NCI-H774 (cell line): Measurements from ENCODE around the gene MTFR1L.
A peak's percentile ranks its signal among the peaks of the same experiment; 100 is the strongest.

Experiments used
- DNase-seq: peaks from one replicate; lab custom pipeline; 2025; lab: John Stamatoyannopoulos, UW

Gene MTFR1L

DNA sequence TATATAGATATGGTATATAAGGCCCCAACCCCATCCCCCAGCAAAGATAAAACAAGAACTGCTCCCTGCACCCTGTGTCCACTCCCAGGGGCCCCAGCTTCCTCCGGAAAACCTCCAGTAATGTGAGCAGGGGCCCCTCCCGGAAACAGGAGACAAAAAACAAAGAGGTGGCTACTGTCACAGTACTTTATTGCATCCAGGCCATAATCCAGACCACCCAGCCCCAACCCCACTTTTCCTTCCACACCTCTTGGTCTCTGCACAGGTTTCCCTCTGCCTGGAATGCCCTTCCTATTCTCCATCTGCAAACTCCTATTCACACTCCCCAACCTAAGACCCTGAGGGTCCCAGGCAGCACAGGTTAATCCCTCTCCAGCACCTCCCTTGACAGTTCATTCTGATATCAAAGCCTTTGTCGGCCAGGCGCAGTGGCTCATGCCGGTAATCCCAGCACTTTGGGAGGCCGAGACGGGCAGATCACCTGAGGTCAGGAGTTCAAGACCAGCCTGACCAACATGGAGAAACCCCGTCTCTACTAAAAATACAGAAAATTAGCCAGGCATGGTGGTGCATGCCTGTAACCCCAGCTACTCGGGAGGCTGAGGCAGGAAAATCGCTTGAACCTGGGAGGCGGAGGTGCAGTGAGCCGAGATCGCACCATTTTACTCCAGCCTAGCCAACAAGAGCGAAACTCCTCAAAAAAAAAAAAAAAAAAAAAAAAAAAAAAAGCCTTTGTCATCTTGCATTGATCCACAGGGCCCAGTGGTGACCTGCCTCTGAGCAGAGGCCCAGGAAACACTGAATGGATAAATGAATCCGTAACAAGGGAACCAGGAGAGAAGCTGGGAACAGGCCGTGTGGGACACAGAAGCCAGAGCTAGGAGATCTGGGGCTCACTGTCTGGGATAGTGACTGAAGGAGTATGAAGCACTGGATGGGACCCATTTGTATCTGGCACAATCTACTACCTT lies 41.8 kb downstream of the MTFR1L start:
- DNase-seq = no peak

DNA sequence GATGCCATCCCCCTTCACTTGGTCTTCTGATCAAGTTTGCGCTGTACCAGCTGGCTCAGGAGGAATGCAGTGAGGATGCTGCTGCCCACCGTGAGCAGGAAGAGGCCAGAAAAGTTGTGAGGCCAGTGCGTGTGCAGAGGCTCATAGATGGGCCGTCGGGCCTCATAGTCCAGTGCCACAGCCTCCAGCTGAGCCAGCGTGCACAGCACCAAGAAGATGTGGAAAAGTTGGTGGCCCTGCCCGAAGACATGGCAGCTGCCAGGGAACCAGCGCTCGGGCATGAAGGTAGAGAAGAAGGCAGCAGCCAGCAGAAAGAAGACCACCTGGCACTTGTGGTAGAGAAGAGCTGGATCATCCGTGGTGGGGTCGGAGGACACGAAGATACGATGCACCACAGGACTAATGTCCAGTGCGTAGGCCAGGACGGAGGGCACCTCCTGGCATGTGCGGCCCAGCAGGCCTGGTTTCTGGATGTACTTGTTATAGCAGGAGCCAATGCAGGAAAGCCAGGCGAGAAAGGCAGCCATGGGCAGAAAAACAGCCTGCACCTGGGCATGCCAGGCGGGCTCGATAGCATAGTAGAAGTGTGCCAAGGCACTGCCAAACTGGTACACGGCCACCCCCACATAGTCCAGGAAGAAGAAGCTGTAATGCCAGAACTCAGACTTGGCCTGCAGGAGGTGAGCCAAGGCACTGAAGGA lies 43.2 kb downstream of the MTFR1L start:
- DNase-seq = no peak

DNA sequence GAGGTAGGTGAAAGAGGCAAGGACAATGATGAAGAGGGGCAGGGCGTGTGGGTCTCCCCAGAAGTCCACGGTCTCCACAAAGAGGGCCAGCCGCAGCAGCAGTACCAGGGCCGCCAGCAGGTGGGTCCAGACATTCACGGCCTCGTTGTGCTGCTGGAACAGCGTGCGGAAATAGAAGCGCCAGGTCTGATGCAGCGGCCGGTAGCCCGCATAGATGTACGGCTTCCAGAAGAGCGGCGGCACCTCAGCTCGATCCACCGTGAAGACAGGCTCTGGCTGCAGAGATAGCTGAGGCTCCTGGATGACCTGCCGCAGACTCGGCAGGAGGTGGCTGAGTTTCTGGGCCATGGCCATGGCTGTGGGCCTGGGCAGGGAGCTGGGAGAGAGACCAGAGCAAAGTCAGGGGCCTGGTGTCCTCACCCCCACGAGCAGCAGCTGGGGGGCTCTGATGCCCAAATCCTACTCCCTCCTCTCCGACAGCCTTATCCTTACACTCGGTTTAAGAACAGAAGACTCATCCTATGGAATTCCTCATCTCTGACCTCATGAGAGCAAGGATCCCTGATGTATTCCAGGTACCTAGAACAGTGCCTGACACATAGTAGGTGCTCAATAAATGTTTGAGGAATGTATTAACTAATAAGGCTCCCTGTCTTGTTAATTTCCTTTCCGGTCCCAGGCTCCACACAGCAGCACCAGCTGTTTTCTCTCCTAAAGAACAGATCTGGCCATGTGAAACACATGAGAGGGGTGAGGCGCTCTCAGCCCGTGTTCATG lies 43.9 kb downstream of the MTFR1L start:
- no peak for DNase-seq

DNA sequence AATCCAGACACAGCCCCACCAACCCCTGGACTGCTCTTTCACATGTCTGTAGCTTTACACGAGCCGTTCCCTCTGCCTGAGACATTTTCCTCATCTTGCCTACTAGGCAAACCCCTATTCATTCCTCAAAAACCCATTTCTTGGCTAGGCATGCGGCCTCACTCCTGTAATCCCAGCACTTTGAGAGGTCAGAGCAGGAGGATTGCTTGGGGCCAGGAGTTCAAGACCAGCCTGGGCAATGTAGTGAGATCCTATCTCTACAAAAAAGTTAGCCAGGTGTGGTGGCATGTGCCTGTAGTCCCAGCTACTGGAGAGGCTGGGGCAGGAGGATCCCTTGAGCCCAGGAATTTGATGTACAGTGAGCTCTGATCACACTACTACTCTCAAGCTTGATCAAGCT lies 44.7 kb downstream of the MTFR1L start:
- DNase-seq = no peak

DNA sequence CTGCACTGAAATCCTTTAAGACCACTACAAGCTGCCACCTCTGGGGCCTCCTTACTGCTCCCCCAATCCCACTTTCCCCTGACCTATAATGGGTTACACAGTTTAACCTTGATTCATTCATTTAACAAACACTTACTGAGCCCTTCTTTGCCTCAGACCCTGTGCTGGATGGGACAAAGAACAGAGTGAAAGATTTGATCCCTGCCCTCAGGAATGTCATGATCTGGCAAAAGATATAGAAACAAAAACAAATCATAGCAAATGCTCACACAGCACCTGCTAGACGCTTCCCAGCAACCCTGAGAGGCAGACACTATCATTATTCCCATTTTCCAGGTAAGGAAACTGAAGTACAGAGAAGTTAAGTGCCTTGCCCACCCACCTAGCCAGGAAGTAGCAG lies 46.5 kb downstream of the MTFR1L start:
- no peak for DNase-seq

DNA sequence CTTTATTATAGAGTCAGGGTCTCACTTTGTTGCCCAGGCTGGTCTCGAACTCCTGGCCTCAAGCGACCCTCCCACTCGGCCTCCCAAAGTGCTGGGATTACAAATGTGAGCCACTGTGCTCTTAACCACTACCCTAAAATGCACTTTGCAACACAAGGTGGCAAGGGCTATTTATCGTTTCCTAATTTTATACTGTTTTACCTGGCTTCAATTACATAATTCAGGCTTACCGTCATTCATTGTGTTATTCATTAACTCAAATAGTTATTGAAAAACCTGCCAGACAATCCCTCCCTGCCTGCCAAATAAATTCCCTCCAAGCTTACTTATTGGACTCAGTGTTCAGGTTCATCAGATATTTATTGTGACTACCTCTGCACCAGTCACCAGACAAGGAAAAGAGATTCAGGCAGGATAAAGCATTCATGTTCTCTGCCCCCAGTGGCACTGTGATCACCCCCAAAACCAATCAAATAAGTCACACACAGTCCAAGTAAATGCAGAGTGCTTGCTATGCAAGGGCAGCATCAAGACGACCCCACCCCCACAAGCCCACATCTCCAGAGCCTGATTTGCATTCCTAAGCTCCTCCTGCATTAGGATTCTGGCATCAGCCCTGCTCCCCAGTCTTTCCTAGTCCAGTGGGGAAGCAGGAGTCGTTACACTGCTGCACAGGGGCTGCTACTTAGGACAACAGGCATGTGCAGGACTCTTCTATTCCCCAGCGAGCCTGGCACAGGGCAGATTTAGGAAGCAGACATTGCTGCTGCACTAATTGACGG lies 47.6 kb downstream of the MTFR1L start:
- DNase-seq = no peak

DNA sequence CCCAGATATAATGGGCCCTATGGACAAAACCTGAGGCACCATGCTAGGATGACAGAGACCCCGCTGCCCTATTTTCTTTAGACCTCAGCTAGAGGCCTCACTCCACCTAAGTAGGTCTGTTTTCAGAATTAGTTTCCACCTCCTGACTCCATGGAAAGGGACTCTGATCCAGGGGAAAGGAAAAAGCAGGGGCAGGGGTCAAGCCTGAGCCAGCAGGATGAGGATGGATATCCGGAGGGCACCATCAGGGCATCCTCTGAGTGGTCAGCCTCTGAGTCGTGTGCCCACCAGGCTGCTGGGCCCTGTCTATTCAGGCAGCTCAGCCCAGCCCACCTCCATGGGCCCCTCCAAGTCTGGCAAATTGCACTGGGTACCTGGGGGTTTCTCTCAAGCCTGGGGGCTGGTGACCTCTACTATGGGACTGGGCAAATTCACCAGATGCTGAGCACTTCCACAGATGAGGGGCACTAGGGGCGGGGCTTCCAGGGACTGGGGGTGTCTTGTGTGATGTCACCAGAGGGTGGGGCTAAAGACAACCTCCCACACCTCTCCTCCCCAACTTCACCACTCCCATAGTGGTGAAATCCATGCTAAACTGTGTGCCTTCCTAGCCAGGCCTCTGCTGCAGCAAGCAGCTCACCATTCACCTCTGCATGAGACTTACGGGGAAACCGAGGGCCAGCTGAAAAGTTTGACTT lies 50.3 kb downstream of the MTFR1L start:
- DNase-seq = no peak

DNA sequence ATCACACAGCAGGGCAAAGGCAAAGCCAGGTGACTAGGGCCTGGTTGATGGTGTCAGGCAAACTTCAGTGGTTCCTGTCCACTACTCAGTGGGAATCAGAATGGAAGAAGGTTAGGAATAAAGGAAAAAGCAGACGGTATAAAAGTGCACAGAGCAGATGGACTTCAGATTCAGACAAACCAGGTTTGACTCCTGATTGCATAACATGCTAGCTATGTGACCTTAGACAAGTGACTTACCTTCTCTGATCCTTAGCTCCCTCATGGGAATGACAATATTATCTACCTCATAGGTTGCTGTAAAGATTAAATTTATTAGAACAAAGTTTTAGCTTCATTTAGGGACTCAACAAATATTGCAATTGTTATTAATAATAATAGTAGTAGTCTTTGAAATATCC lies 50.9 kb downstream of the MTFR1L start:
- DNase-seq = no peak

DNA sequence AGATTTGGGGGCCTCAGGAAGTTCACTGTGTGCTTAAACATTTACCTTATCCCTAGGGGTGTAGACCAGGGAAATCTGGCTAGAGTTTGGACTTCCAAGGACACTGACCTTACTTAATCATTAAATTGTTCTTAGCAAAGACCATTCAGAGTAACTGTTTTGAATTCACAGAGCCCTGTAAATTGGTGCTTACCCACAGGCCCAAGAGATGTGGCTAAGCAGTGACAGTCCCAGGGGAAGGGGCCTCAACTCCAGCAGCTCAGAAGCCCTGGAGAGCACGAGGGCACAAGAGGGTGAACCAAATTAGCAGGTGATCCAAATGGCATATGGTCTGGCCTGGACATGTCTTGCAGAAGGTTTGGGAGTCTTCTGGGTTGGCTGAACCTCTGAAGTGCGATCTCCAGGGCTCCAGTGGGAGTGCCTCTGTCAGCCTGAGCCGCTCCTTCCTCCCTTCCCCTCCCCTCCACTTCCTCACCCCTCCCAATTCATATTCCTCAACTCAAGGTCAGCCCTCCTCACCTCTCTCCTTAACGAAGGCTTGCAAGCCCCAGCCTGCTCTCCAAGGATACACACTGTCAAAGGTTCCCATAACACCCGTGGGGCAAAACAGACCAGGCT lies 51.4 kb downstream of the MTFR1L start:
- DNase-seq = no peak

DNA sequence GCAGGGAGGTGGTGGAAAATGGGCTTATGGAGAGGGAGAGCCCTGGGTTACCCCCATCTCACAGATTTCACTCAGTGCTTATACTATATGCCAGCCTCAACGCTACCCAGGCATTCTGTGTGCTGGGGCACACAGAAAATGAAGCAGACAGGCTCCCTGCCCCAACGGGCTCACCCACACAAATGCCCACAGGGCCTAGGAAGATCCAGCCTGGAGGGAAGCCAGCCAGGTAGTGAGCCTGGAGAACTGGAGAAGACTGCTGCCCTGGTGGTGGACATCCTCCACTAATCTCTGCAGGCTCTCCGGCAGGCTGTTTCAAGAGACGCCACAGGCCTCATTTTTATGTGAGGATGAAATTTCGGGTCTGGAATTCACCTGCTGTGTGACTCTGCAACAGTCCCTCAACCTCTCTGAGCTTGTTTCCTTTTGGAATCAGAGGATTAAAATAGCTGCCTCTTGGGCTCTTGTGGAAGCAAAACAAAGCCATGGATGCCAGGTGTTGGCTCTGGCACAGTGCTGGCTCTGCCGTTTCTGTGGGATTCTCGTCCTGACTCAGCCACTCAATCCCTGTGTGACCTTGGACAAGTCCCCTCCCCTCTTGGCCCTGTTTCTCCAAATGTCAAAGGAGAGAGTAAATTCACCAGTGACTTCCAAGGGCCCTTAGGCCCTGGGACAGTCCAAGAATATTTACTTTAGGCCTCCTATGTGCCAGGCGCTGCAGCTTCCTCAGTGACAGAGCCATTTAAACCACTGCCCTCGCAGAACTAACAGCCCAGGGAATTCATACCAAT lies 52.1 kb downstream of the MTFR1L start:
- DNase-seq = no peak

DNA sequence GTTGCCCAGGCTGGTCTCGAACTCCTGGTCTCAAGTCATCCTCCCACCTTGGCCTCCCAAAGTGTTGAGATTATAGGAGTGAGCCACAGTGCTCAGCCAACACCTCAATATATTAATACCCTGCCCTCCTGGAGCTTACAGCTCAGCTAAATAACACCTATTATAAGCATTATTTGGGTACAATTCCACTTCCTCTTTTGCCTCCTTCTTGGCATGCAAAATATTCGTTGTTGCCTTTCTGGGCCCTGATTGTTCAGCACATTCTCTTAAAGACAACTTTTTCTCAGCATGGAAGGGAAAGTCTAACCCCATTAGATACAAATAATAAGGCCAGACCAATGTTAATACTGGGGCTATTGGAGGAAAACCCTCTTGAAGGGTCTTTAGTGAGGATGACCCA lies 53.0 kb downstream of the MTFR1L start:
- DNase-seq = no peak

DNA sequence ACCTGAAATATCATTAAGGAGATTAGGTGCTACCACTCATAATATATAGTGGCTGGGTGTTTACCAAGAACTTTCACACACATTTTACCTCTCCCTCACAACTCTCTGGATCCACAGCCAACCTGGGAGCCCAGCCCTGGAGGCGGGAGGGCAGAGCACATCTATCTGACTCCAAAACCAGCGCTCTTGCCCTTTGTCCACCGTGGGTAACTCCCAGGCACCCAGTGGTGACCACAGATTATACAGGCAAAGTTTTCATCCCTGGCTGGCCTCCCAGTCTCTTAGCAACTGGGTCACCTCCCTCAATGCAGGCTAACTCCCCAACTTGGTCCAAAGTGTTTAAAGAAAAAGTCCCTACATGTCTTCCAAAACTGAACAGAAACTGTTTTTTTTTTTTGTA lies 53.4 kb downstream of the MTFR1L start:
- DNase-seq = no peak

DNA sequence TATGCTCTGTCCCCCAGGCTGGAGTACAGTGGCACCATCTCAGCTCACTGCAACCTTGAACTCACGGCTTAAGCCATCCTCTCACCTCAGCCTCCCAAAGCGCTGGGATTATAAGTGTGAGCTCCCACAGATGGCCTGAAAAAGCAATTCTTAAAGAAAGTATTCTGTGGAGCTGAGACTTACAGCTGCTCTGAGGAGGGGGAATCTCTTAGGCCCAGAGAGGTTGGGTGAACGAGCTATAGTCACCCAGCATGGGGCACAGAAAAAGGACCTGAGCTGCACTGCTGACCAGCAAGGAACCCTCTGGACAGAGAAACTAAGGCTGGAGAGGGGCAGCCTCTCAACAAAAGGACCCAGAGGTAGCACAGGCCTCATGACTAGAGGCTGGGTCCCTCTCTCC lies 54.5 kb downstream of the MTFR1L start:
- no peak for DNase-seq

DNA sequence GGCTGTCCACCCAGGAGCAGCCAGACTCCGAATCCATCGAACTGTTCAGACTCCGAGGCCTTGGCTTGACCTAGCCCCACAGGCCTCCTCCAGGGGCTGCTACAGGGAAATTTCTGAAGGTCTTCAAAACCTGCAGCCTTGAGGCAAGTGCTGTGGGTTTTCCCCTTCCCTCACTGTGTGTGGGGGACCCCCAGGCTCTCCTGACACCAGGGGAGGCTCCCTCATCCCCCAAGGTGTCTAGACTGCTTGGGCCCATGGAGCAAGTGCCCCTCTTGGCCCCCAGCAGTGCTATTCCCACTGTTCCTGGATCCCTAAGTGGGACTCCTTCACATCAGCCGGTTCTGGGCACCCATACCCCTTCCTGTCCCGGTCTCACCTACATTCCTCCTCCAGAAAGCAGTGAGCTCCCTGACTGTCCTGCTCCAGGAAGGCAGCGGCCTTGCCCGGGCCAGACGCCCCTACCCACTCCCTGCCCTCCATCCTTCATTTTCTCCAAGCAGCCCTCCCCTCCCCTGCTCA lies 54.9 kb downstream of the MTFR1L start:
- no peak for DNase-seq

DNA sequence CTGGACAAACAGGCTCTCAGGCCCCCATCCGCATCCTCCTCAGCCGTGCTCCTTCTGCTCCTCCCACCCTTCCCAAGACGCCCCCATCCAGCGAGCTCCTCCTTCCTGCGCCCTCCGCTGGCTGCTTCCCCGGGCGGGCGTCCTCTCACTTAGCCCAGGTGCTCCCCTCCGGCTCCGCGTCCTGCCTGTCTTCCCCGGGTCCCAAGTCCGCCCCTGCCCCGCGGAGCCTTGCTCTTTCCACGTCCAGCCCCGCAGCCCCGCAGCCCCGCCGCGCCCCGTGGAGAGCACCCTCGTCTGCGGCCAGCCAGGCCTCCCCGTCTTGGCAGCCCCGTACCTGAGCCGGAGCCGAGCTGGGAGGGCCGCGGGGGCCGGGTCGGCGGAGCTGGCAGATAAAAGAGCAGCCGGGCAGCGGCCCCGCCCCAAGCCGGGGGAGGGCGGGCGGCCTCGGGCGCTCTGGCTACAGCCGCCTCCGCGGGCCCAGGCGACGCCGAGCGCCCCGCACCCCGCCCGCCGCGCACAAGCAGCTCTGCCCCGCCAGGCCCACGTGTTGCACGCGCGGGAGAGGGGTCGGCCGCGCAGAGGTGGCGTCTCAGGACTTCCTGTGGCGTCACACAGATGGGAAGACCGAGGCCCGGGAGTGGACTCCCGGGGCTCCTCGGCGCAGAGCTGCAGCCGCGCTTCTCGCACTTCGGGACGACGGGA lies 55.6 kb downstream of the MTFR1L start, which contains the start of gene PAQR7:
Gene PAQR7, minus strand, starts transcription at position 555 of the 702 bp plus-strand sequence. CDS start 11,869 bp downstream, outside the sequence.
- peak; percentile 28 for DNase-seq

DNA sequence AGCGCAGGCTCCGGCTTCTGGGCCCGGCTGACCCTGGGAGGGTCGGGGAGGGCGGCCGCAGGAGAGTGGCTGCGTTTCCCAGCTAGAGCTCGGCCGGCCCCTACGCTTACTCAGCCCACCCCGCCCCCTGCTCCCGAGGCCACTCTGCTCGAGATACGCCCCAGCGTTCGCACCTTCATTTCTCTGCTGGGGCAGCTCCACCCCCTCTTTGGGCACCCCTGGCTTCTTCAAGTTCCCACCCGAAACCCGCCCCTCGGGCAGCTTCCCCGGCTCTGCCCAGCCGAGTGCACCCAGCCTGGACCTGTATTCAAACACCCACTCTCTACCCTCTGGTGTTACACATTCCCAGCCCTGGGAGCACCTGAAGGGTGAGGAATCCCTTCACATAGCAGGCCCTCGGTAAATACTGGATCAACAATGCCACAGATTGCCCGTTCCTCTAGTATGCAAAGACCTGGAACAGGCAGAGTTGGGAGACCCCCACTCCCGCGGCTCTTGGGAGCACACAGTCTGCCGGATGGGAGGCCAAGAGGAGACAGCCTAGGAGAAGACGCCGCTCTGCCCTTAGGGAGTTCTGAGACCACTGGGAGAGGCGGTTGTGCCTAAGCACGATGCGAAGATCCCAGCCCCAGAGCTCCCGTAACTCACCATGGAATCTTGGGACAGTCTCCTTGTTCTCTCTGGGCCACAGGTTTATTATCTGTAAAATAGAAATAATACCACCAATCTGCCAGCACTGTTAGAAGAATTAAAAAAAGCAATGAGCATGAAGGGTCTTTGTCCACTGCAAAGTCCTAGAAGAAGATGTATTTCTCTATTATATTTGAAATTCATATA lies 56.3 kb downstream of the MTFR1L start:
- DNase-seq = no peak

DNA sequence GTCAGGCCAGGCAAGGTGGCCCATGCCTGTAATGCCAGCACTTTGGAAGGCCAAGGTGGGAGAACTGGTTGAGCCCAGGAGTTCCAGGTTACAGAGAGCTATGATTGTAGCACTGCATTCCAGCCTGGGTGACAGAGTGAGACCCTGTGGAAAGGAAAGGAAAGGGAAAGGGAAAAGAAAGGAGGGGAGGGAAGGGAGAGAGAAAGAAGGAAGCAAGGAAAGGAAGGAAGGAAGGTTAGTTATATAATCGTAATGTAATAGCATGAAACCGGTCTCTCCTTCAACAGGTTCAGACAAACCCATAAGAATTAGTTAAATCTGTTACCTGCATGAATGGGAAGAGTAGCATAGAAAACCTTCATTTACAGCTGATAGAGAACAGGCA lies 56.9 kb downstream of the MTFR1L start:
- DNase-seq = no peak

DNA sequence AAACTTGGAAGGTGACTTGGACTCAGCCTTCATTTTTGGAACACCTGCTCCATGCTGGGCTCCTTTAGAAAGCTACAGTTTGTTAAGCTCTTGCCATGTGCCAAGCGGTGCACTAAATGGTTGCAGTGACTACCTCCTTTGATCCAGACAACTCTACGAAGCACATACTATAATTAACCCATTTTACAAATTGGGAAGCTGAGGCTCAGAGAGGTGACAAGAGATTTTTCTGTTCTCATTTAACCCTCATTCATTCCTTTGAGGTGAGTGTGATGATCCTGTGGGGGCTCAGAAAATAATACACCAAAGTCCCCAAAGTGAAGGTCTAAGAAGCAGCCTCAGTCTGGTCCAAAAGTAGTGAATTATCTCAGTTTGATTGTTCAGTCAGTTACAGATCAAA lies 57.4 kb downstream of the MTFR1L start:
- DNase-seq = no peak
